Astrocyte of the spinal cord (primary cell): ENCODE data around the gene ST3GAL3.
A peak's percentile ranks its signal among the peaks of the same experiment; 100 is the strongest.

Experiments used
- DNase-seq: peaks from one replicate; pipeline ENCODE4 v3.0.0; 2011; ENCODE audit warnings: low read depth, low spot score
- H3K4me3 ChIP-seq: 2 replicates; pipeline ENCODE4 v1.5.1; 2011; ENCODE audit warnings: low read depth, mild to moderate bottlenecking, low read length, moderate library complexity
- CTCF ChIP-seq: IDR thresholded peaks from 2 replicates; pipeline ENCODE4 v1.5.1; 2012; ENCODE audit warnings: low read depth, mild to moderate bottlenecking, low read length, inconsistent platforms
- in situ Hi-C: cut with HindIII; loops from 2 replicates; pipeline ENCODE4 v1.10.0; 2017; ENCODE audit warnings: low sequenced_read_pairs

The ST3GAL3 gene

GRCh38 chr1:43686801-43687200 lies 20.5 kb upstream of the ST3GAL3 start:
- TF ChIP-seq CTCF, result no peak
- H3K4me3 ChIP-seq, result no peak overlapping the region
- DNase-seq, result no peak
- in situ Hi-C loops, result no loop called here

GRCh38 chr1:43687301-43688108 lies 19.8 kb upstream of the ST3GAL3 start:
- H3K4me3 ChIP-seq, result no peak overlapping the region
- no peak for TF ChIP-seq CTCF
- no peak for DNase-seq
- in situ Hi-C loops, result no loop called here

- TF ChIP-seq CTCF, result no peak
- in situ Hi-C loops, result no loop called here
- no peak overlapping the region for H3K4me3 ChIP-seq
- DNase-seq, result no peak
These were observed 19.3 kb upstream of the ST3GAL3 start for GRCh38 chr1:43688109-43688387.

GRCh38 chr1:43688594-43689000 lies 18.7 kb upstream of the ST3GAL3 start:
- TF ChIP-seq CTCF, result no peak
- peak; percentile 69 for DNase-seq
- H3K4me3 ChIP-seq, result no peak overlapping the region
- in situ Hi-C loops, result no loop called here

- DNase-seq, result peak; percentile 15
- in situ Hi-C loops, result no loop called here
- H3K4me3 ChIP-seq, result no peak overlapping the region
- TF ChIP-seq CTCF, result no peak
These were observed 18.0 kb upstream of the ST3GAL3 start for GRCh38 chr1:43689289-43689688.

GRCh38 chr1:43691871-43692815 lies 15.2 kb upstream of the ST3GAL3 start:
- in situ Hi-C loops, result no loop called here
- H3K4me3 ChIP-seq, result no peak overlapping the region
- no peak for TF ChIP-seq CTCF
- no peak for DNase-seq
